Measurements from ENCODE around the gene TTC8.
"Not testable (repeated sequence)": the region's sequence is repeated elsewhere in the genome, so short reads cannot be mapped to it uniquely, and the experiment has no call there.

The TTC8 gene

DNA sequence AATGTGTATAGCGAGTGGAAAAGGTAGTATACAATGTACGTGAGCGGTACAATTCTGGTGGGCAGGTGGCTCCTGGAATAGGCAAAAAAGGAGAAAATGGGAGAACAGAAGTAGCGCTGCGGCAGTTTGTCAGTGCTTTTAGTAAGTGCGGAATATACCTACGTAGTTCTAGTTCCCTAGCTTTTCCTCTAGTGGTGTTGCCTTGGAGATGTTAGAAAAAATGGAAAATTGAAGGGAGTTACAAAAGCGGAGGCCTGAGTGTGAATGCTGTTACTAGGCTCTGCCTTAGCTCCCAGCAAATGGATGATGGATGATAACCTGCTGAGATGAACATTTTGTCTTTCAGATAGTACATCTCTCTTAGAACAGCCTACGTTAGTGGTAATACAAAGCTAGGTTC is 1.1 kb downstream of the TTC8 start:
- DNase-seq: no peak

DNA sequence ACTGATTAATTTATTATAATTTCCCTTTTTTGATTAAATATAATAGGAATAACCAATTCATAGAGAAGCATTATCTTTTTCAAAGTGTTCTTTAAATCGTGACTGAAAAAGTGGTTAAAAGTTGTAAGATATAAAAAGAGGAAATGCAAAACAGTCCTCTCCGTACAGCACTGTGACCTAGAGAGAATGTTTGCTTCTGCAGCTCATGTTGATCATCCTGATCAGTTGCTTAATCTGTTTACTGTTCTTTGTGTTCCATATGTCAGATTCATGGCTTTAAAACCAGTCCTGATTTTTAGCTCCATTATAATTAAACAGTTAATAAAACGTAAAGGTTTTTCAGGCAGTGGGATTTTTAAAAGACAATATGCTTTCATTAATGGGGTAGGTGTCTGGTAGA is 4.7 kb downstream of the TTC8 start:
- DNase-seq: peak; percentile 8 to 33 (median 27)

DNA sequence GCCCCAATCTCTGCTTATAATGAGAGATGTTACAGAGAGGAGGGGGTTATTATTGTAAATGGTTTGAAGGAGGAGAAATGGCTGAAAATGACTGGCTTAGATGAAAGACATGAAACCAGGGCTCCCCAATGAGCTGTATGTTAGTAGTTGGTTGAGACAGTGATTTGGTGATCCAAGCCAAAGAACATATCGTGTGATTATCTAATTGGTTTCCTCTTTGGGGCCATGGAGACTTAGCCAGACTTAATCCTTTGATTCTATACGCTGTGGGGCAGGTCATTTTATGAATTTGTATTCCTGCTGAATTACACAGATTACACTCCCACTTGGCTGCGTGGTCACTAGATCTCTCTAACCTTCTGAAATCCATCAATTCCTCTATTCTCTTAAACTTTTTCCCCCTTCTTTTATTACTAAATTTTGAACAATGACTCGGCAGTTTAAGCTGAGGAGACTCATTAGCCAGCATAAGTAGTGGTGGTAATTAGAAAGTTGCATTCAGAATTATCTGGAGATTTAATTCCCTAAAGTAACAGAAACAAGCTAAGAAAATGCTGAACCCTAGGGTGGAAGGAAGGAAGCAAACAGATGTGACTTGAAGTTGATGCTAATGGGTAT is 5.3 kb downstream of the TTC8 start:
- no peak for DNase-seq

DNA sequence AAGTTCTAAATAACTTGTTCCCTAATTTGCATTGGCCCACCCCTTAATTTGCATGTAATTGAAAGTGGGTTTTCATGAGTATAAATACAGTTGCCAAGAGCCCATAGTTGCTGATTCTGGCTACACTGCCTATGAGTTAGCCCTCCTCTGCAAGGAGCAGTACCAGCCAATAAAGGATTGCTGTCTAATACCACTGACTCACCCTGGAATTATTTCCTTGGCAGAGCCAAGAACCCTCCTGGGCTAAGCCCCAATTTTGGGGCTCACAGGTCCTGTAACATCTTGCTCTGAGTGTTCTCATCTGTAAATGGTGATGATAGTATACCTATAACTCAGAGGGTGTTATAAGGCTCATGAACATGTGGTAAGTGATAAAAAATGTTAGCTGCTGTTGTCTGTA is 6.8 kb downstream of the TTC8 start:
- no peak for DNase-seq

DNA sequence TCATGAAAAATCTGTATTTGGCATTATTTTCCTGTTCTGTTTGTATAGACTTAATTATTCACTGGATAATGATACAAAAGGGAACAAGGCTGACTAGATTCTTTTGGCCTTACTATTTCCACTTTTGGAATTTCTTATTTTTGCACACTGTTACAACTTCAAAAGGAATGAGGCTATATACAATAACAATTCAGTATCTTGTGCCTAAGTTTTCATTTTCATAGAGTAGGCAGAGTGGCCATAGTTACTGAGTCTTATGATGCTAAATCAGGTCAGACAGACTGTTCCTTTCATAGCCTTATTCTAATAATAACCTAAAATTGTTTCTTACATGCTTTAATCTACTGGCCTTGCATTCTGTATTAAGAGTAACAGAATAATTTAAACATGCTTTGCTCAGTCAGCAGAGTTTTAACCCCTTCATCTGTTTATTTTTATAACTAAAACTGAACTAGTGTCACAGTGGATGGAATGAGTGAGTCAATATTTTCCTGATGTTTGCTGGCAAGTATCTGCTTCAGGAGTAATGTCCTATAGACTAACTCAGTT is 10.5 kb downstream of the TTC8 start:
- DNase-seq: peak in 1 of 3 donors; percentile 58

DNA sequence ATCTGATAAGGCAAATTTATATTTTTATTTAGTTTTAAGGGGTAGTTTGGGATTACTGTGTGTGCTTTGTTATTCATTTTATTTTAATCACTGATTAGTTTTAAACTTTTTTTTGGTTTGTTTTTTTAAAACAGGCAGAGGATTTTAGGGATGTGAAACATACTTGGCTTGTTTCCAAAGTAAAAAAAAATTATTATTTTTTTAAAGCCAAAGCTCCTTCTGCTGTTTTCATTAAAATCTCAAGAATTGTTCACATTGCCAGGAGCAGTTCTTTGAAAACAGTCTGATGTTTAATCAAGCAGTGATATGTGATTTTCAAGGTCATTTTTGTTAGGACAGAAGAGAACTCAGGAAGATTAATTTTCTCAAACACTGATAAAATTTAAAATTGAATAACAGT is 11.2 kb downstream of the TTC8 start:
- DNase-seq: peak in 1 of 3 donors; percentile 5

DNA sequence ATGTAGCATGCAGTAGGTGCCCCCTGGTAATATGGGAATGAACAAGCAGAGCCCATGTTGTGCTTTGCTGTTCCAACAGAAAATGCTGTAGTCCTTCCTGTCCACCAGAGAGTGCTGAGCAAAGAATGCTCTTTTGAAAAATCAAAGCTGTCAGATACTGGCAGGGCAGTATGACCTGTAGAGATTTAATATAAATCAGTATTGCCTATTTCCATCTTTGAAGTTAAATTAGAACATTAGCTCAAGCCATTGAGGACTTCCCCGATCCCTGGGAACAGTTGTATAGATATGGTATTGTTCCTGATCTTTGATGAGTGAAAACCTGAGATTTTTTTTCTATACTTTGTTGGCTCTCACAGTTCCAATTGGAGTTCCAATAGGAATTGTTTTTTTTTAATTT is 13.0 kb downstream of the TTC8 start:
- no peak for DNase-seq

DNA sequence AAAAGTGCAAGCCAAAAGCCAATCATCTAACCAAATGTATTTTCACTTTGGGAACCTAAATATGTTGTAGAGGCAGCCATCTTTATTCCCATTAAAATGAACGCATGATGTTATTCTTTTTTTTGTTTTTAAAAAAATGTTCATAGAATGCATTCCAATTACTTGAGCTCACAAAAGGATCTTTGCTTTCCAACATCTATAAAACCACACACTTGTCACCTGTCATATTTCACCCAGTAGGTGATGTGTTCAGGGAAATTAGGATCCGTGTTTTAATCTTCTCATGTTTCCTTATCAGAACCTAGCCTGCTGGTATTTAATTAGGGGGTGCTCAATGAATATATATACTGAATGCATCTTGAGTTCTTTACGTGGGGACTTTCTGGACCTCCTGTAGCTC is 13.6 kb downstream of the TTC8 start:
- no peak for DNase-seq

DNA sequence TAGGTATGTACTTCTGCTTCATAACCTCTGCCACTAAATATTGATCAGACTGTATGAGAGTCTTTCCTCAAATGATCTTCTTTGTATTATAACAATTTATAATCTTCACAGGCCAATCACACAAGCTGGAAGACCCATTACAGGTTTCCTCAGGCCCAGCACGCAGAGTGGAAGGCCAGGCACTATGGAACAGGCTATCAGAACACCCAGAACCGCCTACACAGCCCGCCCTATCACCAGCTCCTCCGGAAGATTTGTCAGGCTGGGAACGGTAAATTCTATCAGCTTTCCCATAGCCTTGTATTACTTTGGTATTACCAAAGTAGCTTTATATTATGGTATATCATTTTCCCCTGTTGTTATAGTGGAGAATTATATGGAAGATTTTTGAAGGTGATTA is 16.5 kb downstream of the TTC8 start:
- no peak for DNase-seq

DNA sequence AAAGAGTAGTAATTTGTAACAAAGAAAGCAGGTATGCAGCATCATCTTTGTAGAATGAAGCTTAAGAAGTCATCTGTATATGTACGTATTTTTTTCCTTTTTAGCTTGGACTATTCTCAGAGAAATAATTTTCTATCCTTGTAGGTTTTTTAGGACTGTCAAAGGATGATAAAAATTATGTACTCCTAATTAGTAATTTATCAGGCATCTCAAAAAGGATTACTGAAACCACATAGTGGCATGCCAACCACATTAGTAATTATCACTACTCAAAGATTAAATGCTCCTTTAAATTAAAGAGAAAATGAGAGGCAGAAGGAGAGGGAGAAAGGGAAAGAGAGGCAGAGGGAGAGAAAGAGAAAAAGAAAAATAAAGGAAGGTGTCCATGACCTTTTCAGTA is 17.3 kb downstream of the TTC8 start:
- DNase-seq: no peak

DNA sequence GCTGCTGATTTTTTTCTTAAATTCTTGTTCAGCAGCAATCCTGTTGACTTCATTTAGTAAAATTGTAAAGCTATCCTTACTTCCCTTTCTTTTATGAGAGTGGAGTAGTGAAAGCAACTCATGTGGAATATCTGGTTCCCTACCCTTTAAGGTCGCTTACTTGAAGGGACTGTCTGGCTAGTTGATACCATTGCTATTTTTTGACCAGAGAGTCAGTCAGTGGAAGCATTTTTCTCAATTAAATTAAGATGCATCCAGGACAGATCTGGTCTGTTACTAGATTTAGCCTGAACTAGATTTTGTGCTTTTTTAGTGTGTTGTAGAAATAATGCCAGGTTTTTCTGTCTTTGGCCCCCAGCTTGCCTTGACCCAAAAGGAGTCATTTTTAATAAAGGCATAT is 18.0 kb downstream of the TTC8 start:
- DNase-seq: no peak

DNA sequence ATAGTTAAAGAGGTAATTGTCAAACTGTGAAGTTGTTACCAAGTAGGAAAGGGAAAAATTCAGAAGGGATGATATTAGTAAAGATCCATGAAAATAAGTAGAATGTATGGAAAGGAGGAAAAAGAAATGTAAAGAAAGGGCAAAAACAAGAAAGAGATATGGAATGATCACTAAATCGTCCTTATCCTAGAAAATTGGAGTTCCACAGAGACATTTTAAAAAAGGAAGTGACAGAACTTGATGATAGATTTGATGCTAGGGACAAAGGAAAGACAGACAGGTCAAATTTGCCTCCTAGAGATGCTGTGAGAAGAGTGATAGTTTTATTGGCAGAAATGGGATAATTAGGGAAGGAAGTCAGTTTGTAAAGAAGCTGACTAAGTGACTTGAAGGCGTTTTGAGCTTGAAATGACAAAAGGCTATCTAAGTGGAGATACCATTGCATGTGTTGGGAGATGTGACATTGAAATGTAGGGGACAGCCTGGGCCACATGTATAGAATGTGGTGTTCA is 20.6 kb downstream of the TTC8 start:
- DNase-seq: no peak

DNA sequence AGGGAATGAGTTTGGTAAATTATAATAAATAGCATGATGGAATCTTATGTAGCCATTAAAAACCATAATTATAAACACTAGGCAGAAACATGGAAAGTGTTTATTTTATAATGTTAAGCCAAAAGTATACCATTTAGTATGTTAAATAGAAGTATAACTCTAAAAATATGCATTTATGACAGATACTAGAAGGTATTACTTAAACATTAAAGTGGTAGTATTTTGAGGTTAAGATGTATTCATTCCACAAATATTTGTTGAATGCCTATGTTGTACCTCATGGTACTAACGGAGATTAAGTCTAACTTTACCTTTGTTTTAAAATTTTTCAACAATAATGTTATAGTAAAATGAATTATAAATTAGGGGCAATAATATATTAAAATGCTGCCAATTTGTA is 24.1 kb downstream of the TTC8 start:
- no peak for DNase-seq

DNA sequence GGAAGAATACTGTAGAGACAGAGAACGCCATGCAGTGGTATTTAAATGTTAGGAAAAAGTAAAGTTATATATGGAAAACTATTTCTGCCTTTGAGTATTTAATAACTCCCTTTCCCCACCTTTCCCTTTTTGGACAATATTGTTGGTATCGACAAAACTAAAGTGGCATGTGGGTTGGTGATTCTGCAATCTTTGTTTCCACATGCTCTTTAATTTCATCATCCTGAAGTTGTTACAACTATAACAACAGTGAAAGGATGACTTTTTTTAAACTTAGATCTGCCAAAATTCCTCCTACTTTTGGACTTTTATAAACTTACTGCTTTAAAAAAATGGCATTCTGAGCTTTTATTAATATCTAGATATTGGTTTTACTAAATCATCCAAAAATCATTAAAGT is 25.3 kb downstream of the TTC8 start:
- peak in 2 of 3 donors; percentile 12 to 38 for DNase-seq

DNA sequence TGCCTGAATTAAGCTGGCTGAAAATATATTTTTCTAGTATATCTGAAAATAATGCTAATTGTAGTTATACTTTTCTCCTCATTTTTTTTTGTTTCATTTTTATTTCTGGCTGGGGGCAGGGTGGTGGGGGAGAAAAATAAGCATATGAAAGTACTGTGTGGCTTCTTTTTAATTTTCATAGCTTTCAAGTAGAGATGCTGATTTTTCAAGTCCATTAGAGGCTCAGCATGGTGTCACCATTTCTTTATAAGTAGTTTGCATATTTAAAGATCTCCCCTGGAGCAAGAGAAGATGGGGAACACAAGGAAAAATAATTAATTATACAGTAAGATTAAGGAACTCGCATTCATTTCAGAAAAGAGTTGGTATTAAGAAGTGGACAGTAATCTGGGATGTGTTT is 27.1 kb downstream of the TTC8 start:
- no peak for DNase-seq

DNA sequence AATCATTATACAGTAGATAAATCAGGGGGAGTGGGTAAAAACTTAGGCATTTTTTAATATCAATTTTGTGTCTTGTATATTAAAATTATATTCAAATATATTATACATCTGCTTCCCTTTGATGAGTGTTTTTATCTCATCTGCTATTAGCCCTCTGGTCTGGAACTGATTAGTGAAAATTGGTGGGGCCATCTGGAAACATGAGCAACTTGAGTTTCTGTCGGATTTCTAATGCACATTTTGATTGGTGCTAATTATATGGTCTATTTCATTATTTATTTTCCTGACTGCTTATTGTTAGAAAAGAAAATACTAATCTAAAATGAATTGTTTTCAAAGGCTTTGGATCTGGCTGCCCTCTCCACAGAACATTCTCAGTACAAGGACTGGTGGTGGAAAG is 28.2 kb downstream of the TTC8 start:
- no peak for DNase-seq

DNA sequence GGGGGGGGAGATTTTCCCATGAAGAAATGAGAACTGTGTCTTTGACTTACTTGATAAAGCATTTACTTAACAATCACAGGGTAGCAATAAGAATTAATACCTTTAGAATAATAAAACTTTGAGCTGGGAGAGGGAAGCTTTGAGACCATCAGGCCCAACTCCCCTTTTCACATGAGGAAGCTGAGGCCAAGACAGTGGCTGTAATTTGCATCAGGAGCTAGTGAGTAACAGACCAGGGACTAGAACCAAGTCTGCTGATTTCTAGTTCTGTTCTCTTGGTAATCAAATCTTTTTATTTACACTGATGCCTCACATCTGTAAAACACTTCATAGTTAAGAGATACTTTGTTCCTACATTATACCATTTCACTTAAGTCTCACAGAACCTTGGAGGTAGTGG is 28.7 kb downstream of the TTC8 start:
- DNase-seq: no peak

DNA sequence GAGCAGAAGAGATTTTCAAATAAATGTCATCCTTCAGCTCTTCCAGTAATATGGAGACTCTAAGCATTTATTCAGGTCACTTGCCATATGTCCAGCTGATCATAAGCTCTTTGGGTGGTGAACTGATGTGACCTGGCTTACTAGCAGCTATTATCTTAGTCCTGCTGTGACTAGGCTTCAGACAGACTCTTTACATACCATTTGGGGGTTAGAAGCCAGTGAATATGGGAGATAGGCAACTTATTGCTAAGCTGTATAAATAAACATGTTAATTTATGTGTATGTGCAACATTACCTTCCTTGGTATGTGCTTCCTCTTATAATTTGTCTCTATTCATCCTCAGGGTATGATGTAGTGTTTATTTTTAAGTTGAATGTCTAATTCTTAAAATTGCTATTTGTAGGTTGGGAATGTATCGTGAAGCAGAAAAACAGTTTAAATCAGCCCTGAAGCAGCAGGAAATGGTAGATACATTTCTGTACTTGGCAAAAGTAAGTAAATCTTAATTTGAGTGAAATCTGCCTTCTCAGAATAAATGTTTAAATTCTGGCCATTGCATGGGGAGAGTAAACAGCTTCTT is 32.4 kb downstream of the TTC8 start:
- DNase-seq: no peak

DNA sequence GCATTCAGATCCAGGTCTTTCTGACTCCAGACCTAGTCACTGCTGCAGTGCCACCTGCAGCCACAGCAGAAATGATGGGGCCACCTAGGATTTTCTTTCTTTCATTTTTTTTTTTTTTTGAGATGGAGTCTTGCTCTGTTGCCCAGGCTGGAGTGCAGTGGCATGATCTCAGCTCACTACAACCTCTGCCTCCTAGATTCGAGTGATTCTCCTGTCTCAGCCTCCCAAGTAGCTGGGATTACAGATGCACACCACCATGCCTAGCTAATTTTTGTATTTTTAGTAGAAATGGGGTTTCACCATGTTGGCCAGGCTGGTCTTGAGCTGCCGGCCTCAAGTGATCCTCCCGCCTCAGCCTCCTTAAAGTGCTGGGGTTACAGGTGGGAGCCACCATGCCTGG is 33.4 kb downstream of the TTC8 start:
- not testable (repeated sequence) for DNase-seq

DNA sequence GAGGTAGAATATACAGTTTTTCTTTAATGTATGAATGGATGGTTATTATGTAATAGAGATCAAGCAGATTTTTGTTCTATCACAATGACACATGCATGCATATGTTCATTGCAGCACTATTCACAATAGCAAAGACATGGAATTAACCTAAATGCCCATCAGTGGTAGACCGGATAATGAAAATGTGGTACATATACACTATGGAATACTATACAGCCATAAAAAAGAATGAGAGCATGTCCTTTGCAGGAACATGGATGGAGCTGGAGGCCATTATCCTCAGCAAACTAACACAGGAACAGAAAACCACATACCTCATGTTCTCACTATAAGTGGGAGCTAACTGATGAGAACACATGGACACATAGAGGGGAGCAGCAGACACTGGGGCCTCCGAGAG is 34.7 kb downstream of the TTC8 start:
- not testable (repeated sequence) for DNase-seq

DNA sequence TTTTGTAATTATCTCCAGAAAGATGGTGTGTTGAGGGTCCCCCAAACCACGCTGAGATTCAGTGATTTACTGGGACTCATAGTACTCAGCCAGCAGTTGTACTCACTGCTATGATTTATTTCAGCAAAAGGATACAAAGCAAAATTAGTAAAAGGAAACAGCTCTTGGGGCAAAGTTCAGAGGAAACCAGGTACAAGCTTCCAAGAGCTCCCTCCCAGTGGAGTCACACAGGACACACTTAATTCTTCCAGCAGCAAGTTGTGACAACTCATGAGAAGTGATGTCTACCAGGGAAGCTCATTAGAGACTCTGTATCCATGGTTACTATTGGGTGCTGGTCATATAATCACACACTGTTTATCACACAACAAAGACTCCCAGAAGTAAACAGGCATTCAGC is 38.7 kb downstream of the TTC8 start:
- no peak for DNase-seq

DNA sequence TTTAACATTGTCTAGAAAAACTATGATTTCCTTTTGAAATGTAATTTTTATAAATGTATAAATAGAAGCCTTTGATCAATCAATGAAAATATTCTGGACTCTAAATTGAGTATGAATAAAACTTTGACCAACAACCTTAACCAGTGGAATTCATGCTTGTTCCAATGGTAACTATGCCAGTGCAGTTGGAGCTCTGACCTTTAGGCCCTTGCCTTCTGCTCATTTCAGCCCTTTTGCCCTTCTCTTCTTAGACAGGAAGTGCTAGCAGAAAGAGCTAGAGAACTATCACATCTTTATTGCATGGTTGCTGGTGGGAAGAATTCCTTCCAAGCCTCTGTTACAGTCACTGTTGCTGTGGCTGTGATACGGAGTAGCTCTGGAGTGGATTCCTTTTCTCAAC is 39.7 kb downstream of the TTC8 start:
- no peak for DNase-seq

DNA sequence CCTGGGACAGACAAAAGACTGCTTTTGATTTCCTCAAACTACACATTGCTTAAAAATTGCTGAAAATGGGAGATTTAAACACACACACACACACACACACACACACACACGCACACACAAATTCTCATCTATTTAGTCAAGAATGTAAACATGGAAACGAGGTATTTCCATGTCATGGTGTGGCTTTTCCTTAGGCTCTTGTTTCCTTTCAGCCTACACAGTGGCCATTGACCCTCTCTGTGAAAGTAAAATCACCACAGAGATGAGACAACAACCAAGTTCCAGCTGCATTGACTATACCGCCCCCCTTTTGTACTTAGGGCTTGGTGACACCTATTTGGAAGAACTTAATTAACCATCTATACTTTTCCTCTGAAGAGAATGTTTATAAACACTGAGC is 41.9 kb downstream of the TTC8 start:
- no peak for DNase-seq

DNA sequence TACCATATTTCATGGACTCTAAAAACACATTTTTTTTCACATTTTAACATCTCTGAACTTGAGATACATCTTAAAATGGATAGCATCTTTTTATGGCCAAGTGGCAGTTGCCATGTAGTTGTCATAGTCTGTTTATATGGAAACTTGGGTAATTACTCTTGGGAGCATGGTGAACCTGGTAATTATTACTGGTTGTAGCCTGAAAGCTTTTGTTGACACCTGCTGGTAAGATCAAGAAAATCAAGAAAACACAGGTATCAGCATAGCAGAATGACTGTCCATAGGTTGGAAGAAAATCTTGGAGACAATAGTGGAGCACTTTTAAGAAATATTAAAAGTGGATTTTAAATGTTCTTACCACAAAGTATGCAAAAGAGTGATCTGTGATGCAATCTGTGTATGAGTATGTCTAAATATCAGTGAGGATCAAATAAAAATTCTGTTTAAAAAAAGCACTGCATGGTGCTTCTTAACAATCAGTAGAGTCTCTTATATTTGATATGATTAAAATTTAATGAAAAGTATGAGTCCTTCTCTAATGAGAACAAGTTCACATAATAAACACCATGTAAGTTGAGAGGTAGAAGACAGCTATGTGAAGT is 44.2 kb downstream of the TTC8 start:
- peak in 1 of 3 donors; percentile 21 for DNase-seq

Measured in suppressor macrophage treated with lipopolysaccharide for 1 hour (primary cell).